OCI-M1 (cell line): ENCODE results near the gene CEACAM19.
A peak's percentile ranks its signal among the peaks of the same experiment; 100 is the strongest.
"Not testable (repeated sequence)": the region's sequence is repeated elsewhere in the genome, so short reads cannot be mapped to it uniquely, and the experiment has no call there.

ENCODE experiments used
- DNase-seq: peaks from one replicate; lab custom pipeline; 2025; lab: John Stamatoyannopoulos, UW

Gene CEACAM19

DNA sequence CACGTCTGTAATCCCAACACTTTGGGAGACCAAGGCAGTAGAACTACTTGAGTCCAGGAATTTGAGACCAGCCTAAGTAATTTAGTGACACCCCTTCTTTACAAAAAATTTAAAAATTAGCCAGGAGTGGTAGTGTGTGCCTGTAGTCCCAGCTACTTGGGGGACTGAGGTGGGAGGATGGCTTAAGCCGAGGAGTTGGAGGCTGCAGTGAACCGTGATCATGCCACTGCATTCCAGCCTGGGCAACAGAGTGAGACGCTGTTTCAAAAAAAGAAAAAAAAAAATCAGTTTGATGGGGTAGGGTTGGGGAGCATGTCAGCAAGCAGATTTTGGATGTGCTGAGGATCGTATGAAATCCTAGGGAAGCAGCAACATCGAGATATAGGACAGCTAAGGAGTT, 4.2 kb downstream of the CEACAM19 start:
- DNase-seq, result no peak

DNA sequence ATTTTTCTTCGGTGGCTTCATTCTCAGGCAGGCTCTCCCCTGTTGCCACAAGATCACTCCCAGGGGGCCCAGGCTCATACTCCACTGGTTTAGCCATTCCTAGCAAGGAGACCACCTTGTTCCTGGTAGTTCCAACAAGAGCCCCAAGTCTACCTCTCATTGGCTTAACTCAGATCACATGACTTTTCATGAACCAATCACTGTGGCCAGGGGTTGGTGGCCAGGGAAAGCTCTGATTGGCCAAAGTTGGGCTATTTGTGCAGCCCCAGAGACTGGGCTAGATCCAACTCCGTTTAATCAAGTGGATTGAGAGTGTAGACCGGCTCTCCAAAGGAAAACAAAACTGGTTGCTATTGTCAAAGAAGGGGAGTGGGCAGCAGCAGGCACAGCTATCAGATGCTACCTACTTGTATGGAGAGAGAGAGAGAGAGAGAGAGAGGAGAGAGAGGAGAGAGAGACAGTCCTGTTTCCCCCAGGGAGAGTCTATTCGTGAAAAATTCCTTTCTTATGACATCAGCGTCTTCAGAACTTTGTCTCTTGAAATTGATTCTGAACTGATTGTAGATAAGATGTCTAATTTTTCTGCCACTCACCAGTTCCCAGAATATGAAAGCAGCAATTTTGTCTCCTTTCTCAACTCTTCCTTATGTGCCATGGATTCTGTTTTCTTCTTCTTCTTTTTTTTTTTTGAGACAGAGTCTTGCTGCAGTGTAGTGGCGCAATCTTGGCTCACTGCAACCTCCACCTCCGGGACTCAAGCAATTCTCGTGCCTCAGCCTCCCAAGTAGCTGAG, 5.9 kb downstream of the CEACAM19 start:
- DNase-seq, result peak; percentile 97

DNA sequence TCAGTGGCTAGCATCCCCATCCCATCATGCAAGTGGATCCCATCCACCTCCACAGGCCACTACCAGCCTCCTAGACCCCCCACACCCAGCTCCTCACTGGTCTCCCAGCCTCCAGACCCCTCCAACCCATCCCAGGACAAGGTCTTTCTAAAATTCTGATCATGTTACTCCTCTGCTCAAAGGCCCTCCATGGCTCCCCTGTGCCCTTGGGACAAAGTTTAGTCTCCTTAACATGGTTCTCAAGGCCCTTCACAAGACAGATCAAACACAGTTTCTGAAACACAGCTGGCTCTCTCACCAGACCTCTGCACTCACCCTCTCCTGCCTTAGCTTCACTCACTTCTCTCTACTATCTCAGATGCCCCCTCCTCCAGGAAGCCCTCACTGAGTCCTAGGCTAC, 9.3 kb downstream of the CEACAM19 start:
- DNase-seq, result no peak

DNA sequence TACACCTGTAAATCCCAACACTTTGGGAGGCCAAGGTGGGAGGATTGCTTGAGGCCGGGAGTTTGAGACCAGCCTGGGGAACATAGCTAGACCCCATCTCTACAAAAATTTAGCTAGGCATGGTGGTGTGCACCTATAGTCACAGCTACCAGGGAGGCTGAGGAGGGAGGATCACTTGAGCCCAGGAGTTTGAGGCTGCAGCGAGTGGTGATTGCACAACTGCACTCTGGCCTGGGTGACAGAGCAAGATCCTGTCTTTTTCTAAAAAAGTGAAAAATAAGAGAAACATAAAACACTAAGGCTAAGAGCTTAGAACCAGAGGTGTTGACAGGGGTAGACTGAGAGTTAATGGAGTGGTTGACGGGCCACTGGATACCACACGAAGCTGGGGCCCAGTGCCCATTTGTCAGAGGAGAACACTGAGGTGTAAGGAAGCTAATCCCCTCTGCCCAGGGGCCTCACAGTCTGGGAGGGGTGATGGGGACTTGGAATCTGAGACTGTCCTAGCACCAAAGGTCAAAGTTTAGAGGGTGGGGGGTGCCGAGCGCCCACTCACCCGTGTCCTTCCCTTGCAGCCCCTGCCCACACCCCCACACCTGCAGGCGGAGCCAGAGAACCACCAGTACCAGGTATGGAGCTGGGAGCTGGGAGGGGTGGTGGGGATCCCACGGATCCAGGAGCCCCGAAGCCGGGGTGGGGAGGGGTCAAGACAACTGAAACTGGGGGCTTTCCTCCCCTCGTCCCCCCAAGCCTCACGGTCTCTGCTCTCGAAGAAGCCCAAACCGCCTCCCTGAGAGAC, 10.9 kb downstream of the CEACAM19 start:
- no peak for DNase-seq

GRCh38 chr19:44682807-44683206, 11.5 kb downstream of the CEACAM19 start:
- DNase-seq, result no peak

- no peak for DNase-seq
Observed at GRCh38 chr19:44683434-44684210, 12.3 kb downstream of the CEACAM19 start.

DNA sequence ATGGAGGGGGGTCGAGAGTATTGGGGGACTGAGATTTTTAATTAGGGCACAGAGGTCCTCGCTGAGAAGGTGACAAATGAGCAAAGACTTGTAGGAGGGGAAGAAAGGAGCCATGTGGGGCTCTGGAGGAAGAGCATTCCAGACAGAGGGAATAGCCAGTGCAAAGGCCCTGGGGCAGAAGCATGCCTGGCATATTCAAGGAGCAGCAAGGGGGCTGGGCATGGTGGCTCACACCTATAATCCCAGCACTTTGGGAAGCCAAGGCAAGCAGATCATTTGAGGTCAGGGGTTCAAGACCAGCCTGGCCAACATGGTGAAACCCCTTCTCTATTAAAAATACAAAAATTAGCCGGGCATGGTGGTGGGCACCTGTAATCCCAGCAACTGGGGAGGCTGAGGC, 13.1 kb downstream of the CEACAM19 start:
- DNase-seq, result not testable (repeated sequence)

DNA sequence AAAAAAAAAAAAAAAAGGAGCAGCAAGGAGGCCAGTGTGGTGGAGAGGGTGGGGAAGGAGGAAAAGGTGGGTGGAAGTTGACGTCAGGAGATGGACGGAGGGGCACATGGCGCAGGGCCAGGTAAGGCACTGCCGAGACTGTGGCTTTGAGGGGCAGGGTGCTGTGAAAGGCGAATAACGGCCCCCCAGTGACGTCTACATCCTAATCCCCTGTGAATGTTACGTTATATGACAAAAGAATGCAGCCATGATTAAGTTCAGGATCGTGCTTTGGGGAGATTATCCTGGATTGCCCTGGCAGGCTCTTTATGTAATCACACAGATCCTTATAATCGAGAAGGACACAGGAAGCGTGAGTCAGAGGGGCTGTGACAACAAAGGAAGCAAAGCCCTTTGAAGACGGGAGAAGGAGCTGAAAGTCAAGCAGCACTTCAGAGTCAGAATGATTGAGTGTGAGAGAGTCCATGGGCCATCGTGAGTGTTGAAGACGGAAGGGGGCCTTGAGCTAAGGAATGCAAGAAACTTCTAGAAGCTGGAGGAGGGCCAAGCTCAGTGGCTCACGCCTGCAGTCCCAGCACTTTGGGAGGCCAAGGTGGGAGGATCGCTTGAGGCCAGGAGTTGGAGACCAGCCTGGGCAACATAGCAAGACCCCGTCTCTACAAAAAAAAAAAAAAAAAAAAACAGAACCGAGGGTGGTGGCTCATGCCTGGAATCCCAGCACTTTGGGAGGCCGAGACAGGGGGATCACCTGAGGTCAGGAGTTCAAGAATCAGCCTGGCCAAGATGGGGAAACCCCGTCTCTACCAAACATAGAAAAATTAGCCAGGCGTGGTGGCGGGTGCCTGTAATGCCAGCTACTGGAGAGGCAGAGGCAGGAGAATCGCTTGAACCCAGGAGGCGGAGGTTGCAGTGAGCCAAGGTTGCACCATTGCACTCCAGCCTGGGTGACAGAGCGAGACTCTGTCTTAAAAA, 13.9 kb downstream of the CEACAM19 start:
- peak; percentile 36 for DNase-seq

DNA sequence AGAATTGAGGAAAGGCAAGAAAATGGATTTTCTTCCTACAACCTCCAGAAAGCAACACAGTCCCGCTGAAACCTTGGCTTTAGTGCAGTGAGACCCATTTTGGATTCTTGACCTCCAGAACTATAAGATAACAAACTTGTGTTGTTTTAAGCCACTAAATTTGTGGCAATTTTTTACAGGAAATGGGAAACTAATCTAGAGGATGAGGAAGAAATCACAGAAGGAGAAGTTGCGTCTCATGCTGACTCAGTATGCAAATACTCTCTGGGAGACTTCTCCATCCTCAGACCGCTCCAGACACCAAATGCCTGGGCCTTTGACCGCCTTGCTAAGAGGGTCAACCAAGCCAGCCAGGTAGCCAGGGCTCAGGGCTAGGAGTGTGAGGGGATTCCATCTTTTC, 14.6 kb downstream of the CEACAM19 start:
- DNase-seq, result peak; percentile 70

GRCh38 chr19:44686896-44687295, 15.6 kb downstream of the CEACAM19 start:
- DNase-seq, result no peak

DNA sequence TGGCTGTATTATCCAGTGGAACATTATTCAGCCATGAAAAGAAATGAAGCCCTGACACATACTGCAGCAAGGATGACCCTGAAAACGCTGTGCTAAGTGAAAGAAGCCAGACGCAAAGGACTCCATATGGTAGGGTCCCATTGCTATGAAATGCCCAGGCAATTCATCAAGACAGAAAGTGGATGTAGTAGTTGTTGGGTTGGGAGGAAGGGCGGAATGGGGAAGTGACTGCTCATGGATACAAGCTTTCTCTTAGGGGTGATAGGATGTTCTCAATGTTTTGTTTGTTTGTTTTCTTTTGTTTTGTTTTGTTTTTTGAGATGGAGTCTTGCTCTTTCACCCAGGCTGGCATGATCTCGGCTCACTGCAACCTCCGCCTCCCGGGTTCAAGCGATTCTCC, 16.6 kb downstream of the CEACAM19 start:
- DNase-seq, result no peak

DNA sequence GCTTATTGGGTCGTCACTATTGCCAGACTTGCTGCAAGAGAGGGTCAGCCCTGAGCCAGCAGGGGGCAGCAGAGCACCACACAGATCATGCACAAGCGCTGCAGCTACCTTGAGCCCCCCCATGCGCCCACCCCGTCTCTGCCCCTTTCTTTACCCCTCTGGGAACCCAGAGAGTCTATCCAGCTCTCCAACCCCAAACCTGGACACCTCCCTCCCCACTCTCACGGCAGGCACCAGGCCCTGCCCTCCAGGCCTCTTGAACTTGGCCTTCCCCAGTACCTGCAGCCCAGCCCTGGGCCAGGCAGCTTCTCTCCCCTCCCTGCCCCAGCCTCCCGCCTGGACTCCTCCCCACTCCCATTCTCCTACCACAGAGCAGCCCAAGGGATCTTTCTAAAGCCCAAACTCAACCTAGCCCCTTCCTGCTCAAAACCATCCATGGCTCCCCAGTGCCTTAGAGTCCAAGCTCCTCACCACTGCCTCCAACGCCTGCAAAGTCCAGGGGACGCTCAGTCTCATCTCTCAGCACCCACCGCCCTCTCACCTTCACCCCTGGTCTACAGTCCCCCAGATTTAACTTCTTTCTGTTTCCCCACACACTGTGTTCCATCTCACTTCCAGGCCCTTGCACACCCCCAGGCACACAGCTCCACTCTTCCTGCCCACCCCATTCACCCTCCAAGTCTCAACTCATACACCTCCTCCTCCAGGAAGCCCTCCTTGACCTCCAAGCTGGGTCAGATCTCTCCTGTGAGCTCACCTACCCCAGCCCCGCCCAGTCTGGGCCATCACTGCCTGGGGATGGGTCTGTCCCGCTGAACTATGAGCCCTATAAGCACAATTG, 18.2 kb downstream of the CEACAM19 start:
- peak; percentile 84 for DNase-seq

DNA sequence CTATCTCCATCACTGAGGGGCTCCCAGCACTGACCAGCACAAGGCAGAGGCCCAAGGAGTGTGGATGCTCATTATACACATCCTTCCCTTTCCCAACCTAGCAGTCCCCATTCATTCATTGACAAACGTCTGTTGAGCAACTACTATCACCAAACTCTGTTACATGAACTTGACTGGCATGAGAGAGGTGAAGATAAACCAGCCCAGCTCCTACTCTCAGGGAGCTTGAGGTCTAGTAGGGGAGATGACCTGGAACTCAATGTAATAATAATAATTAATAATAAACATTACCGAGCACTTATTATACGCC, 18.8 kb downstream of the CEACAM19 start:
- no peak for DNase-seq

DNA sequence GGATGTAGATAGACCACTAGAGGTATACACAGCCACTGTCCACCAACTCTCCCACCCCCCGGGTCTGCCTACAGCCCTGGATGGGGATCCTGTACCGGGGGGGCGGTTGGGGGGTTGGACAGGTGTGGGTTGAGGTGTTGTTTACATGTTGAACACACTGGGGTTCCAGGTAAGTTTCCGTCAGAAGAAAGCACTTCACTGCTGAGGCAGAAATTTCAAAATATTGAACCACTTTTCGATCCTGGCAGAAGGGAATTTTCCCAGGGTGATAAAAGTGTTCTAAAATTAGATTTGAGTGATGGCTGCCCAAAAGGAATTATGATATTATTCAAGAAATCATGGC, 21.1 kb downstream of the CEACAM19 start:
- DNase-seq, result no peak

DNA sequence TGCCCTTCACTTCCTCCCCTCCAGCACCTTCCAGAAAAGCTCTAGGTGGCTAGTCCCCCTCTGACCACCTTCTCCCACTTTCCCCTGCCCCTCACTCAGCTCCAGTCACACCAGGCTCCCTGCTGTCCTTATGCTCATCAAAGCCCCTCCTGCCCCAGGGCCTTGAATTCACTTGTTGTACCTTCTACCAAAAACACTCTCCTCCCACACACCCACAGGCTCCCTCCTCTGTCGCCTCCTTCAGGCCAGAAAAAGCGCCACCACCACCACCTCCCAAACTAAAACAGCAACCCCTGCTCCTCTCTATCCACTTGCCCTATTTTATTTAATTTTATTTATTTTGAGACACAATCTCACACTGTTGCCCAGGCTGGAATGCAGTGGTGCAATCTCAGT, 22.9 kb downstream of the CEACAM19 start:
- peak; percentile 50 for DNase-seq

- no peak for DNase-seq
Observed at GRCh38 chr19:44696939-44697669, 25.8 kb downstream of the CEACAM19 start.

DNA sequence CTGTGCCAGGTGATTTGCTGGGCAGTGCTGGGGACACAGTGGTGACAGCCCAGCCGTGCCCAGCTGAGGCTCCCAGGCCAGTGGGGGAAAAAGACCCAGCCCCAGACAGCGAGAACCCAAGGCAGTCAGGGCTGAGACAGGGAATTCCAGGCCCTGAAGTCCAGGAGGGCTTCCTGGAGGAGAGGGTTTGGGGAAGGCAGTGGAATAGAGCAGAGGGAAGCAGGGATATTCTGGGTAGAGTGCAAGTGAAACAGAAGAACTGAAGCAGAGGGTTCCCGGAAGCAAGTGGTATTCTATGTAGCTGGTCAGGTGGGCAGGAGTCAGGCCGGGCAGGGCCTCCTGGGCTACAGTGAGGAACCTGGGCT, 26.4 kb downstream of the CEACAM19 start:
- no peak for DNase-seq

GRCh38 chr19:44698492-44699201, 27.4 kb downstream of the CEACAM19 start, which contains the start of gene CEACAM16:
Gene CEACAM16, plus strand, starts transcription at chr19:44699151. Its CDS starts 2,306 bp downstream, at chr19:44701457.
- no peak for DNase-seq

DNA sequence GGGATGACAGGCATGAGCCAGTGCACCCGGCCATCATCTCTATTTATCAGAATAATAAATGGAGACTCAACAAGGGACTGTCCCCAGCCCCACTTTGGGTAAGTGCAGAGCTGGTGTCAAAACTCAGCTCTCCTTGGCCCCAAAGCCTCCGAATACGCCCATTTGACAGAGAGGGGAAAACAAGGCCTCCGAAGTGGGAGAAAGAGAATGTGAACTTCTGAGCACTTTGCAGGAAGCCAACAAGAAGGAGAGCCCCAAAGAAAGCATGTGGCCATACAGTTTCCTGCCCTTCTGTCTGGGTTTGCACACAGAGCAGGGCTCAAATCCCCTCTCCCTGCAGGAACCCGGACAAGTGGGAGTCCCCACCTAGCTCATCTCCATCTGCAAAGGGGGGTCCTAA, 29.3 kb downstream of the CEACAM19 start:
- no peak for DNase-seq
